Fibroblast of lung (primary cell): ENCODE measurements around the gene GDPD4. TPM values are rescaled to one million over a fixed set of nuclear protein-coding genes. Genes with fewer than 3 reads are reported as not detected.

Experiments
- DNase-seq, 2 donors: peaks; one replicate each; pipeline versions ENCODE4 v3.0.0 to v3.0.0-alpha.2; 2010; ENCODE audit warnings: low read depth in 2 of 2
- H2AFZ ChIP-seq: 2 replicates; pipeline ENCODE4 v1.5.1; 2012; ENCODE audit warnings: low read length, control low read depth, inconsistent platforms
- H3K27ac ChIP-seq: 2 replicates; pipeline ENCODE4 v1.5.1; 2011; ENCODE audit warnings: low read length, control low read depth; ENCODE audit not compliant: insufficient read depth
- H3K27me3 ChIP-seq: 2 replicates; pipeline ENCODE4 v1.5.1; 2011; ENCODE audit warnings: mild to moderate bottlenecking, low read length; ENCODE audit not compliant: control insufficient read depth, insufficient read depth
- H3K36me3 ChIP-seq: 2 replicates; pipeline ENCODE4 v1.5.1; 2011; ENCODE audit warnings: low read length; ENCODE audit not compliant: control insufficient read depth, insufficient read depth
- H3K4me1 ChIP-seq: 2 replicates; pipeline ENCODE4 v1.5.1; 2011; ENCODE audit warnings: low read length; ENCODE audit not compliant: control insufficient read depth, insufficient read depth; ENCODE audit errors: extremely low read depth
- H3K4me2 ChIP-seq: 2 replicates; pipeline ENCODE4 v1.5.1; 2011; ENCODE audit warnings: low read length, control low read depth; ENCODE audit not compliant: insufficient read depth; ENCODE audit errors: extremely low read depth
- H3K4me3 ChIP-seq, 4 experiments: fragments of 200-600 bp in 1 of 4; sonication (generic) in 1 of 4; replicated peaks in 1 of 4; 2 replicates each; pipeline ENCODE4 v1.5.1; 2011 to 2016; ENCODE audit warnings: low read length in 4 of 4, low read depth in 3 of 4, mild to moderate bottlenecking in 3 of 4, control low read depth in 2 of 4, inconsistent platforms in 1 of 4, mixed read lengths in 1 of 4; ENCODE audit not compliant: insufficient read depth in 1 of 4; ENCODE audit errors: control extremely low read depth in 1 of 4
- H3K79me2 ChIP-seq: 2 replicates; pipeline ENCODE4 v1.5.1; 2012; ENCODE audit warnings: mild to moderate bottlenecking, low read length, inconsistent platforms; ENCODE audit not compliant: control insufficient read depth, insufficient read depth
- H3K9ac ChIP-seq: 2 replicates; pipeline ENCODE4 v1.5.1; 2011; ENCODE audit warnings: mild to moderate bottlenecking, low read length, control low read depth; ENCODE audit not compliant: insufficient read depth
- H3K9me3 ChIP-seq: 2 replicates; pipeline ENCODE4 v1.5.1; 2012; ENCODE audit warnings: low read depth, low read length; ENCODE audit not compliant: control insufficient read depth, insufficient read depth
- H4K20me1 ChIP-seq: 2 replicates; pipeline ENCODE4 v1.5.1; 2011; ENCODE audit warnings: low read length; ENCODE audit not compliant: control insufficient read depth, insufficient read depth; ENCODE audit errors: extremely low read depth
- CTCF ChIP-seq, 2 donors: IDR thresholded peaks in 1 of 2; conservative IDR thresholded peaks in 1 of 2; 1 replicate in 1 of 2; 2 replicates in 1 of 2; pipeline ENCODE4 v1.5.1; 2011 to 2012; ENCODE audit warnings: low read length in 2 of 2, control low read depth in 1 of 2, inconsistent platforms in 1 of 2, low read depth in 1 of 2, mild to moderate bottlenecking in 1 of 2
- EZH2 ChIP-seq: IDR thresholded peaks from 2 replicates; pipeline ENCODE4 v1.5.1; 2012; ENCODE audit warnings: low read length, control low read depth, mild to moderate bottlenecking; ENCODE audit errors: missing control alignments
- polyA plus RNA-seq, 2 donors: library from polyadenylated mRNA; depleted of rRNA in 1 of 2; stranded (reverse) in 1 of 2; unstranded in 1 of 2; fragments of >200 nt; gene quantifications; 2 replicates each; pipeline ENCODE4 v1.2.1, GENCODE V29; 2011 to 2012; ENCODE audit warnings: missing spikeins in 1 of 2
- total RNA-seq: library from RNA; depleted of rRNA; stranded (reverse); fragments of >200 nt; gene quantifications from 2 replicates; pipeline ENCODE4 v1.2.1, GENCODE V29; 2014

GDPD4 gene
- total and polyA plus RNA-seq, 2 donors (not counting 1 experiment from before 2014, with no cell fraction given), result not detected

GRCh38 chr11:77186302-77186701 is 115.2 kb downstream of the GDPD4 start:
- DNase-seq, result no peak
- no peaks in the 10 kb centered on the region for H3K4me1 ChIP-seq
- H3K4me2 ChIP-seq, result no peak overlapping the region
- H3K9me3 ChIP-seq, result no peaks in the 10 kb centered on the region
- no peaks in the 10 kb centered on the region for H4K20me1 ChIP-seq
- no peaks in the 10 kb centered on the region for H3K36me3 ChIP-seq
- H2AFZ ChIP-seq, result no peak overlapping the region
- no peak overlapping the region for H3K27ac ChIP-seq
- TF ChIP-seq CTCF (conservative IDR thresholded peaks at IDR 0.05 in 1 of 2, IDR thresholded peaks at IDR 0.05 in 1 of 2; ENCODE audit: low read depth in 1 of 2, low read length in 2 of 2) (no peak), EZH2 (no peak)
- no peaks in the 10 kb centered on the region for H3K79me2 ChIP-seq
- H3K27me3 ChIP-seq, result peaks cover 3% of the 10 kb centered on the region
- no peak overlapping the region for H3K4me3 ChIP-seq
- no peak overlapping the region for H3K9ac ChIP-seq

GRCh38 chr11:77184136-77184860 is 117.2 kb downstream of the GDPD4 start:
- H3K27me3 ChIP-seq, result peaks cover 6% of the 10 kb centered on the region
- TF ChIP-seq EZH2 (no peak), CTCF (conservative IDR thresholded peaks at IDR 0.05 in 1 of 2, IDR thresholded peaks at IDR 0.05 in 1 of 2; ENCODE audit: low read depth in 1 of 2, low read length in 2 of 2) (no peak)
- H3K4me3 ChIP-seq, result no peak overlapping the region
- H3K36me3 ChIP-seq, result no peaks in the 10 kb centered on the region
- no peak overlapping the region for H3K9ac ChIP-seq
- H3K9me3 ChIP-seq, result no peaks in the 10 kb centered on the region
- DNase-seq, result no peak
- no peaks in the 10 kb centered on the region for H3K4me1 ChIP-seq
- no peak overlapping the region for H3K27ac ChIP-seq
- H4K20me1 ChIP-seq, result no peaks in the 10 kb centered on the region
- no peak overlapping the region for H3K4me2 ChIP-seq
- no peak overlapping the region for H2AFZ ChIP-seq
- H3K79me2 ChIP-seq, result no peaks in the 10 kb centered on the region

- TF ChIP-seq CTCF (conservative IDR thresholded peaks at IDR 0.05 in 1 of 2, IDR thresholded peaks at IDR 0.05 in 1 of 2; ENCODE audit: low read depth in 1 of 2, low read length in 2 of 2) (no peak), EZH2 (no peak)
- DNase-seq, result no peak
Observed at GRCh38 chr11:77183431-77183984, 118.0 kb downstream of the GDPD4 start.

More at GRCh38 chr11:77183431-77183984, 118.0 kb downstream of the GDPD4 start:
- Histone ChIP-seq H3K4me3 (no peak overlapping the region), H3K9me3 (no peaks in the 10 kb centered on the region), H3K36me3 (no peaks in the 10 kb centered on the region), H3K27ac (no peak overlapping the region), H3K27me3 (peaks cover 6% of the 10 kb centered on the region), H4K20me1 (no peaks in the 10 kb centered on the region), H3K9ac (no peak overlapping the region), H3K79me2 (no peaks in the 10 kb centered on the region), H3K4me2 (no peak overlapping the region), H2AFZ (no peak overlapping the region), H3K4me1 (no peaks in the 10 kb centered on the region)
